Activated naive CD8-positive, alpha-beta T cell treated with anti-CD3 and anti-CD28 coated beads, Interleukin-2, amount 10 ng/mL, durations not matched to agents 7 days and 5 days (primary cell): ENCODE data around the gene UBASH3B. TPM values are rescaled to one million over a fixed set of nuclear protein-coding genes. Genes with fewer than 3 reads are reported as not detected.

Source experiments
- ATAC-seq: fragments of 150-1000 bp; cut with Tn5 transposase; one replicate; pipeline ENCODE4 v1.10.0; 2021; ENCODE audit warnings: low read depth, moderate library complexity
- POLR2A ChIA-PET: fragments of 350-600 bp; sonication (Branson Sonifier 250); formaldehyde crosslinking; loops from one replicate; lab custom pipeline; 2021; ENCODE audit warnings: antibody characterized with exemption; lab: Charles Lee
- DNase-seq: peaks from one replicate; pipeline ENCODE4 v3.0.0; 2021
- H3K27ac Mint-ChIP-seq: one replicate; pipeline ENCODE4 v1.8.0; 2022; ENCODE audit warnings: mild to moderate bottlenecking, mixed read lengths
- H3K27me3 Mint-ChIP-seq: one replicate; pipeline ENCODE4 v1.8.0; 2022; ENCODE audit warnings: mild to moderate bottlenecking, moderate library complexity, mixed read lengths
- H3K36me3 Mint-ChIP-seq: one replicate; pipeline ENCODE4 v1.8.0; 2021; ENCODE audit warnings: mild to moderate bottlenecking, mixed read lengths
- H3K4me1 Mint-ChIP-seq: one replicate; pipeline ENCODE4 v1.8.0; 2021; ENCODE audit warnings: mixed read lengths
- H3K4me3 Mint-ChIP-seq: one replicate; pipeline ENCODE4 v1.8.0; 2022; ENCODE audit warnings: mild to moderate bottlenecking, moderate library complexity, mixed read lengths
- H3K9me3 Mint-ChIP-seq: one replicate; pipeline ENCODE4 v1.8.0; 2021; ENCODE audit warnings: mixed read lengths
- total RNA-seq, 2 experiments: library from RNA; stranded (reverse); gene quantifications; one replicate each; pipeline ENCODE4 v1.2.3, GENCODE V29; 2021

The UBASH3B gene
- total RNA-seq, 2 experiments from 2014 or later, result 40.7 to 44.8 TPM

DNA sequence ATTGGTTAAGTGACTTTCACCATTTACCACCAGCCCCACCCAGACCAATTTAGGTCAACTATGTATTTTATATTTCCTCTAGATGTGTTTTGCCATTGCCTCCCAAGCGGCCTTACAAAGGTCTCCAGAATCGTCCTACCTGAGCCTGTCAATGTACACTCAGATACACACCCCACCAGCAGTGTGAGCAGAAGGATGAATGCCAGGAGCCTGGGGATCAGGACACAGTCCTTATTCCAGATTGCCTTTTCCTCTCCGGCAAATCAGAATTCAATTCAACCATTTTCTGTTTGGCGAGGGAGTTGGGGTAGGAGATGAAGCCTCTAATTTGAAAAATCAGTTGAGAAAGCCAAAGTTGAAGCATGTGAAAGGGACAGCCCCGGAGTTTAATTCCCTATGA is 147.4 kb downstream of the UBASH3B start:
- Mint-ChIP-seq H3K27me3 (no peaks in the 10 kb centered on the region), H3K27ac (no peak overlapping the region), H3K4me1 (peaks cover 7% of the 10 kb centered on the region), H3K9me3 (no peaks in the 10 kb centered on the region), H3K4me3 (no peak overlapping the region), H3K36me3 (peaks cover 16% of the 10 kb centered on the region)
- DNase-seq (no peak), ATAC-seq (no peak)
- POLR2A ChIA-PET, result no interaction called here

DNA sequence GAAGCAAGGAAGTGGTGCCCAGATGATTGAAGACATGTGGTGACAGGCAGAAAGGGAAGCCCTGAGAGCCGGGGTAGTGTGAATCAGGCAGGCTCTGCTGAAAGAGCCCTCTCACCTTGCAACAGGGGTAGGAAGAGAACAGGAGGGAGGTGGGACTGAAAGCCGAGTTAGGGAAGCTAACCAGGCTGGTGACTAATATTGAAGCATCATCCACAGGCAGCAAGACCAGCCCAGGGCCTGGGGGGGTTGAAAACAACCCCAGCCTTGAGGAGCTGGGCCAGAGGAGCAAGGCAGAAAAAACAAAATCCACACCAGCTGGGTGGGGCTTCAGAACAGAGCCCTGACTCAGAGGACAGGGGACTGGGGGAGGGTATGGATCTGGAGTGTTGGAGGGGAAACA is 147.8 kb downstream of the UBASH3B start:
- no peaks in the 10 kb centered on the region for H3K9me3 Mint-ChIP-seq
- H3K4me1 Mint-ChIP-seq, result peaks cover 12% of the 10 kb centered on the region
- H3K27me3 Mint-ChIP-seq, result no peaks in the 10 kb centered on the region
- ATAC-seq (no peak), DNase-seq (no peak)
- peak overlapping the region; percentile 18 for H3K27ac Mint-ChIP-seq
- no peak overlapping the region for H3K4me3 Mint-ChIP-seq
- POLR2A ChIA-PET, result no interaction called here
- peaks cover 16% of the 10 kb centered on the region for H3K36me3 Mint-ChIP-seq

DNA sequence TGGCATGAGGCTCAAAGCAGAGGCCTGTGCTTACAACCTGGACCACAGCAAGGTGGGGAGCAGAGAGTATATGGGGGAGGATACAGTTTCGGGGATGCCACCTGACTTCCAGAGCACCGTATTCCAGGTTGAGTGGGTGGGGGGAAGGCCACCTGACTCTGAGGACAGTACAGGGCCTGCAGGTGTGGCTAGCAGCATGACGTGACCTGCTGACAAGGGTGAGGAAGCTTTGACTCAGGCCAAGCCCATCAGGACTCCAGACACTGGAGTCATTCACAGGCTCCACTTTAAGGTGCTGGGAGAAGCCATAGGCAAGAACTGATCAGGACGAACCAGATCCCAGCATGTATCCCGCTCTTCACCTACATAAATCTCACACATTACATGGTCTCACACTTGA is 148.2 kb downstream of the UBASH3B start:
- H3K9me3 Mint-ChIP-seq, result no peaks in the 10 kb centered on the region
- no peaks in the 10 kb centered on the region for H3K27me3 Mint-ChIP-seq
- H3K4me1 Mint-ChIP-seq, result peaks cover 16% of the 10 kb centered on the region
- no peak overlapping the region for H3K27ac Mint-ChIP-seq
- POLR2A ChIA-PET, result no interaction called here
- H3K36me3 Mint-ChIP-seq, result peaks cover 18% of the 10 kb centered on the region
- no peak for ATAC-seq
- no peak overlapping the region for H3K4me3 Mint-ChIP-seq
- no peak for DNase-seq

DNA sequence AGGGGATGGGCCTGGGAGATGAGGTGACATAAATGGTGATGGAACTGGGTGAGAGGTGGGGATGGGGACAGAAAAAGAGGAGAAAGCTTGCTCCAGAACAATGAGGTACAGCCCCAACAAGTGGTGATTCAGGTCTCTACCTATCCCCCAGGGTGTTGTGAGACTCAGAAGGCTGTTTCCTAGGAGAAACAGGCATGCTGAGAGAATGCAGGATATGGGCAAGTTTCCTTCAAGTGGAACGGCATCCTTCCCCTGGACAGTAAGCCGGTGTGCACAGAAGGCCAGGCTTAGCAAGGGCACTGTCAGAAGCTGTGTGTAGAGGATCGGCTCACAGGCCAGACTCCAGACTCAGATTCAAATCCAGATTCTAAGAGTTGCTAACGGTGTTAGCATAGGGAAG is 148.6 kb downstream of the UBASH3B start:
- Mint-ChIP-seq H3K36me3 (peaks cover 17% of the 10 kb centered on the region), H3K4me1 (peaks cover 17% of the 10 kb centered on the region), H3K4me3 (no peak overlapping the region), H3K27me3 (no peaks in the 10 kb centered on the region), H3K9me3 (no peaks in the 10 kb centered on the region), H3K27ac (no peak overlapping the region)
- ATAC-seq (no peak), DNase-seq (no peak)
- POLR2A ChIA-PET, result no interaction called here

DNA sequence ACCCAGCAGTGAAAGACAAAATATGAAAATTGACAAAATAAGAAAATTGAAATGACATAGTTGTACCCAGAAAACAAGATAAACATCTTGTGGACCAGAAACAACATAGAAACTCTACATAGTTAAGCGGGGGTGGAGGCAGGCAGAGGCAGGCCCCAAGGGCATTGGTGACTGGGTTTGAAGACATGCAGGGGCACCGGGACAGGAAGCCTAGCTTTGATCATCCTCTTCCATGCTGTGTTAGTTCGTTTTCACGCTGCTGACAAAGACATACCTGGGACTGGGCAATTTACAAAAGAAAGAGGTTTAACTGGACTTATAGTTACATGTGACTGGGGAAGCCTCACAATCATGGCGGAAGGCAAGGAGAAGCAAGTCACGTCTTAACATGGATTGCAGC is 149.3 kb downstream of the UBASH3B start:
- Mint-ChIP-seq H3K27ac (no peak overlapping the region), H3K4me3 (no peak overlapping the region), H3K4me1 (peaks cover 19% of the 10 kb centered on the region), H3K9me3 (no peaks in the 10 kb centered on the region), H3K36me3 (peaks cover 23% of the 10 kb centered on the region), H3K27me3 (no peaks in the 10 kb centered on the region)
- ATAC-seq, result no peak
- DNase-seq, result no peak
- POLR2A ChIA-PET, result no interaction called here

DNA sequence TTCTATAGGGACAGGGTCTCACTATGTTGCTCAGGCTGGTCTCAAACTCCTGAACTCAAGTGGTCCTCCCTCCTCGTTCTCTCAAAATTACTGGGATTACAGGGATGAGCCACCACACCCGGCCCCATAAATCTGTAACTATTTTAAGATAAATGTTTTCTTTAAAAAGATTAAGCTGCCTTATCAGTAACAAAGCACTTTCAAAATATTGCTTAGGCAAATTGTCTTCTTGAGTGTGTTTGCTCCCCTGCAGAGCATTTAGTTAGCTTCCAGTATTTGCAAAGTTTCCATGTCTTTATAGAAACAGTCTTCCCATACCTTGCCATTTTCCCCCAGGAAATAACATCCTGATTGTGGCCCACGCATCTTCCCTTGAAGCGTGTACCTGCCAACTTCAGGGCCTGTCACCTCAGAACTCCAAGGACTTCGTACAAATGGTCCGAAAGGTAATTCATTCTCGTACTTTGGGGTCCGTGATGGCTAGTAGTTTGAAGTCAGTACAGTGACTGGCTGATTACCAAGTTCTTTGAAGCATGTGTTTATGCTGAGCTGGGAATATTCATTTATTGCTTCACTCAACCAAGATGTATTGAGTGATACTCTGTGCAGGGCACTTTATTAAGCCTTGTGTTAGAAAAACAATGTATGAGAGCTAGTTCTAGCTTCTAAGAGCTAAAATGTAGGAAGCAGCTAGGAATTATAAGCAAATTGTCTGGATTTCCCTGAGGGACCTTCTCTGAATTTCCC is 152.4 kb downstream of the UBASH3B start:
- ATAC-seq (no peak), DNase-seq (no peak)
- POLR2A ChIA-PET, result interaction anchor here (0.6 to 0.7 kb wide), 2 partner anchors 49 to 214 kb away, joined by 3 read pairs; no protein-coding TSS in a partner anchor
- Mint-ChIP-seq H3K9me3 (no peaks in the 10 kb centered on the region), H3K4me3 (peak overlapping the region; percentile 42), H3K27me3 (no peaks in the 10 kb centered on the region), H3K4me1 (peaks cover 30% of the 10 kb centered on the region), H3K36me3 (peaks cover 30% of the 10 kb centered on the region), H3K27ac (peak overlapping the region; percentile 68)

DNA sequence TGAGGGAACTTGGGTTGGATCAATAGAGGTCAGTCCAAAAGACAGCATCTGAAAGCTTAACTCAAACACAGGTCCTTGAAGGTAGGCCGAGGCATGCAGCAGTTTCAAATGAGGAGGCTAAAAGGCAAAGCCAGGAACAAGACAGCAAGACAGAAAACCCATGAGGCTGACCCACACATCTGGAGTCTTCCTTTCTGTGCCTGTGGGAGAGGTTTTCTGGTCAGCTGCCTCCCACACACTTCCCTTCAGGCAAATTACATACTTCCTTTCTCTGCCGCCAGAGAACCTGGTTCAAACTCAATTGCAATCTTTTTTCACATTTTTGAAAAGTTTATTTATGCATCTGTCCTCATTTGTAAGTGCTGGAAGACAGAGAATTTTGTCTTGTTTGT is 153.0 kb downstream of the UBASH3B start:
- no peak for DNase-seq
- Mint-ChIP-seq H3K4me1 (peaks cover 34% of the 10 kb centered on the region), H3K36me3 (peaks cover 29% of the 10 kb centered on the region), H3K9me3 (no peaks in the 10 kb centered on the region), H3K27ac (peak overlapping the region; percentile 68), H3K27me3 (no peaks in the 10 kb centered on the region), H3K4me3 (peak overlapping the region; percentile 42)
- POLR2A ChIA-PET, result no interaction called here
- ATAC-seq, result no peak

DNA sequence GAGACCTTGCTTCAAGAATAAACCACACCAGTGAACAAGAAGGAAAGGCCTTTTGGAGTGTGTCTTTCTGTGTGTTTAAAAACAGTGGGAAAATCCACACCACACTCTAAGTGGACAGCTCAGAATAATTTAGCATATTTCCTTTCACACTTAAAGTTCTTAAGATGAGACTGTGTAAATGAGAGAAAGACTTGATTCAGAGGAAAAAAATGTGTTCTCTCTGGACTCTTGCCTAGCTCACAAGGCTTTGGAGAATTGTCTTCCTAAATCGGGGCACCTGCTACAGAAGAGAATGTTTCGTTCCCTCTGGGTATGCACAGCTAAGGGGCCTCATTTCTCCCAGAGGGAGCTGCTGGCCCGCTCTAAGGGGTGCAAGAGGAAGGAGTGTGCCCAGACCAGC is 154.3 kb downstream of the UBASH3B start:
- POLR2A ChIA-PET, result no interaction called here
- Mint-ChIP-seq H3K36me3 (peaks cover 26% of the 10 kb centered on the region), H3K4me1 (peaks cover 34% of the 10 kb centered on the region), H3K27me3 (no peaks in the 10 kb centered on the region), H3K9me3 (no peaks in the 10 kb centered on the region), H3K4me3 (no peak overlapping the region), H3K27ac (no peak overlapping the region)
- DNase-seq (no peak), ATAC-seq (no peak)

DNA sequence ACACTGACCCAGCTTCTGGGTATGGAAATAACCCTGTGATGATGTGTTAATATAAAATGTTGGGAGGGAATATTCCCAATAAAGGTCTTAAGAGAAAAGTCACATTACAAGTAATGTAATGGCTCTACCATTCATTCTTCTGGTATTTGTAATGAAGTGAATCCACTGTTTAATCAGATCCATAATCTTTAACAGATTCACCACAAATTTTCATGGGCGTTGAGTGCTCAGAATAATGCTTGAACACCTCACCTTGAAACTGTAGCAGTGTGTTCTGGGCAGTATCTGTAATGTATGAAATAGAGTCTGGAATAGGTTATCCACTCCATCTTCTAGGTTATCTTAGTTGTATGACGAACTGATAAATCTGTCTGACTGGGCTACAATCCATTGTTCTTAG is 156.2 kb downstream of the UBASH3B start:
- Mint-ChIP-seq H3K27ac (no peak overlapping the region), H3K4me3 (no peak overlapping the region), H3K4me1 (peaks cover 33% of the 10 kb centered on the region), H3K36me3 (peaks cover 20% of the 10 kb centered on the region), H3K9me3 (no peaks in the 10 kb centered on the region), H3K27me3 (no peaks in the 10 kb centered on the region)
- no peak for DNase-seq
- ATAC-seq, result no peak
- POLR2A ChIA-PET, result interaction anchor here (1.3 kb wide), 1 partner anchor 41 kb away, joined by 4 read pairs; no protein-coding TSS in a partner anchor

DNA sequence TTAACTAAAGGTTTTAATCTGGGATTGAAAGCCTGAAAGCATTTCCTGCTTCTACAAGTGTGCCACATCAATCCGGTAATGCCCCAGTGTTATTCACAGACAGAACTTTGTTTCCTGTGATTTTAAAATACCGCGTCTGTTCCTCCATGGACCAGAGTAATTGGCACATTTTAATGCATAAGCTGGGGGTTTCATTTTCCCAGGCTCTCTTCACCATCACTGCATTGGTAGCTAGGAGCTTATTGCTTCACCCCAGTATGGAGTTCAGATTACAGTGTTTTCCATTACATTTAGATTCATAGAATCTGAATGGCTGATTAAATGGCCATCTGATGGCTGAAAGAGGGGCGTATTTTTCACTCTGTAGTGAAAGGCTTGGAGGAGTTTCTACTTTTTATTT is 157.1 kb downstream of the UBASH3B start:
- ATAC-seq (no peak), DNase-seq (no peak)
- Mint-ChIP-seq H3K36me3 (peaks cover 23% of the 10 kb centered on the region), H3K4me1 (peaks cover 31% of the 10 kb centered on the region), H3K27ac (peak overlapping the region; percentile 23), H3K4me3 (no peak overlapping the region), H3K9me3 (peaks cover 2% of the 10 kb centered on the region), H3K27me3 (no peaks in the 10 kb centered on the region)
- POLR2A ChIA-PET, result interaction anchor here (1.3 kb wide), 1 partner anchor 40 kb away, joined by 4 read pairs; no protein-coding TSS in a partner anchor

DNA sequence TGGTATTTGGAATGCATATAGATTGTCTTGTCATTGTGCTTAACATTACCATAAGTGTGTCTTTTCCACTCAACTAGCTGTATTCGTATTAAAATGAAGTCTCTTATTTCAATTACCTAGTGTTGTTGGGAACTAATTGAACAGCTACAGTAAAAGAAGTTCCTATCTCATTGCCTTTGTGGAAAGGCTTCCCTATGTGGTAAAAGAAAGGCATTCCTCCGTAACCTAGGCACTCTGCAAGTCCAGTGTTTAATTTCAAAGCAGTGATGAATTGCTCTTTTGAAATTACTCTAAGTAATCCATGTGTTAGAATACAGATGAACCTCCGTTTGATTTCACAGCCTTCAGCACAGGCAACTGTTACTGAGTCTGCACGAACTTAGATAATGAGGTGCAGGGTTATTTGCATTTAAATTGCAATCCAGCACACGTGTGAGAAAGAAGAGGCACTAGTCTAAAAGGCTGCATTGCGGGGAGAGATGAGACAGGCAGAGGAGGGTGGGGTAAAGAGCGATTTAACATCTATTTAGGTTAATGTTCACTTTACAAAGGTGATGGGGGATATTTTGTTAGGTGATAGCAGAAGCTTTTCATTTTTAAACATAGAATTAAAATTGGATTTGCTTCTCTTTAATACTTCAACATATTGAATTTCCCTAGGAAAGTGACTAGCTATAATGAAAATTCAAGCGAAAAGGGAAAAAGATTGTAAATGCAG is 157.8 kb downstream of the UBASH3B start:
- ATAC-seq (no peak), DNase-seq (no peak)
- peaks cover 26% of the 10 kb centered on the region for H3K4me1 Mint-ChIP-seq
- peaks cover 24% of the 10 kb centered on the region for H3K36me3 Mint-ChIP-seq
- POLR2A ChIA-PET, result interaction anchor here (1.3 to 3.6 kb wide), 2 partner anchors 39 to 40 kb away, joined by 4 to 21 read pairs; no protein-coding TSS in a partner anchor
- no peak overlapping the region for H3K27ac Mint-ChIP-seq
- H3K4me3 Mint-ChIP-seq, result no peak overlapping the region
- no peaks in the 10 kb centered on the region for H3K27me3 Mint-ChIP-seq
- peaks cover 3% of the 10 kb centered on the region for H3K9me3 Mint-ChIP-seq

DNA sequence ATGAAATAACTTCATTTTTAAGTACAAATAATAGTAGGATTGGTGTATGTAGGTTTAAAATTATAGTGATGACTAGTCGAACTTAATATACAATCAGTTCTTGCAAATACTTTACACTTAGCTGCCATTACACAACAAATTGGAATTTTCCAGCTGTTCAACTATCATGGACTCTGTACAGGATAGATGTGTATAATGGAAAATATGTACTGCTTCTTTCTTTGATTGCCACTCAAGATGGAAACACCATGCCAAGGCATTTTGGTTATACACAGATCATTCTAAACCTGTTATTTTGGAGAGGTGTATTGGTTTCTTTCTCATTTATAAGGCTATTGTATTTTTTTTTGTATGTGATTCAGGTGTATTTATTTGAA is 158.4 kb downstream of the UBASH3B start:
- DNase-seq (no peak), ATAC-seq (no peak)
- H3K4me3 Mint-ChIP-seq, result no peak overlapping the region
- peaks cover 26% of the 10 kb centered on the region for H3K36me3 Mint-ChIP-seq
- H3K27ac Mint-ChIP-seq, result no peak overlapping the region
- peaks cover 5% of the 10 kb centered on the region for H3K9me3 Mint-ChIP-seq
- peaks cover 21% of the 10 kb centered on the region for H3K4me1 Mint-ChIP-seq
- H3K27me3 Mint-ChIP-seq, result no peaks in the 10 kb centered on the region
- POLR2A ChIA-PET, result interaction anchor here (3.6 kb wide), 1 partner anchor 39 kb away, joined by 21 read pairs; no protein-coding TSS in a partner anchor

DNA sequence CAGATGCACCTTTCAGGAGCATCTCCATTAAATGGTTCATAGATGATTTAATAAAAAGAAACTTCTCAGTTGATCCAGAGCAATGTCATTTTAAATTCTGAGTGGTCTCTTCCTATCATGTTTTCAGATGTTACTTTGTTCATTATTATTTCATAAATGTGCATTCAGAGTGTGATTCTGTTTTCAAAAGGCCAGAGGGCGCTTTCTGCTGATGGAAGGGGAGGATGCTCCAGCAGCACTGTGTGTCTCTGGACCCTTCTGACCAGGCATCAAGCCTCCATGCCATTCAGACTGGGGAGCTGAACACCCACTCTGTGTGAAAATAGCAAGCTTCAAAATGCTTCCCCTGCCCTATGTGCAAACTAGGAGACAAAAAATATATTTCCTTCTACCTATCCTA is 158.9 kb downstream of the UBASH3B start:
- no peak overlapping the region for H3K27ac Mint-ChIP-seq
- ATAC-seq (no peak), DNase-seq (no peak)
- H3K27me3 Mint-ChIP-seq, result no peaks in the 10 kb centered on the region
- H3K36me3 Mint-ChIP-seq, result peaks cover 27% of the 10 kb centered on the region
- no peak overlapping the region for H3K4me3 Mint-ChIP-seq
- peaks cover 11% of the 10 kb centered on the region for H3K9me3 Mint-ChIP-seq
- POLR2A ChIA-PET, result interaction anchor here (1.3 to 3.6 kb wide), 2 partner anchors 22 to 39 kb away, joined by 3 to 21 read pairs; no protein-coding TSS in a partner anchor
- peaks cover 19% of the 10 kb centered on the region for H3K4me1 Mint-ChIP-seq
